ENCODE data around the gene SMYD3. TPM values are rescaled to one million over a fixed set of nuclear protein-coding genes. Genes with fewer than 3 reads are reported as not detected.

SMYD3 gene
- total RNA-seq, 4 donors from 2014 or later = 10.5 to 36.4 (median 22.5) TPM

GRCh38 chr1:245880754-245881403, 626.2 kb downstream of the SMYD3 start:
- Histone ChIP-seq H3K4me1 (no peaks in the 10 kb centered on the region), H3K4me3 (no peak overlapping the region), H3K36me3 (no peaks in the 10 kb centered on the region), H3K27ac (no peak overlapping the region), H3K9me3 (no peaks in the 10 kb centered on the region), H3K27me3 (no peaks in the 10 kb centered on the region)
- no peak for TF ChIP-seq CTCF (IDR thresholded peaks at IDR 0.05)
- TF ChIP-seq POLR2A (IDR thresholded peaks at IDR 0.05) = no peak
- no peak for DNase-seq
- intact Hi-C loops (cut with DNase I; ENCODE audit: low total_unique reads) = no loop called here

GRCh38 chr1:245879091-245879490, 628.0 kb downstream of the SMYD3 start:
- Histone ChIP-seq H3K27ac (no peak overlapping the region), H3K9me3 (no peaks in the 10 kb centered on the region), H3K4me1 (no peaks in the 10 kb centered on the region), H3K27me3 (no peaks in the 10 kb centered on the region), H3K4me3 (no peak overlapping the region), H3K36me3 (no peaks in the 10 kb centered on the region)
- intact Hi-C loops (cut with DNase I; ENCODE audit: low total_unique reads) = no loop called here
- no peak for DNase-seq
- TF ChIP-seq CTCF (IDR thresholded peaks at IDR 0.05) (no peak), POLR2A (IDR thresholded peaks at IDR 0.05) (no peak)

GRCh38 chr1:245878585-245878984, 628.5 kb downstream of the SMYD3 start:
- no peak overlapping the region for H3K4me3 ChIP-seq
- H3K4me1 ChIP-seq = no peaks in the 10 kb centered on the region
- no peaks in the 10 kb centered on the region for H3K36me3 ChIP-seq
- intact Hi-C loops (cut with DNase I; ENCODE audit: low total_unique reads) = no loop called here
- no peaks in the 10 kb centered on the region for H3K9me3 ChIP-seq
- DNase-seq = no peak
- TF ChIP-seq POLR2A (IDR thresholded peaks at IDR 0.05) (no peak), CTCF (IDR thresholded peaks at IDR 0.05) (no peak)
- H3K27ac ChIP-seq = no peak overlapping the region
- H3K27me3 ChIP-seq = no peaks in the 10 kb centered on the region

GRCh38 chr1:245877976-245878375, 629.1 kb downstream of the SMYD3 start:
- intact Hi-C loops (cut with DNase I; ENCODE audit: low total_unique reads) = no loop called here
- Histone ChIP-seq H3K4me1 (no peaks in the 10 kb centered on the region), H3K4me3 (no peak overlapping the region), H3K27ac (no peak overlapping the region), H3K9me3 (no peaks in the 10 kb centered on the region), H3K36me3 (no peaks in the 10 kb centered on the region), H3K27me3 (no peaks in the 10 kb centered on the region)
- TF ChIP-seq POLR2A (IDR thresholded peaks at IDR 0.05) (no peak), CTCF (IDR thresholded peaks at IDR 0.05) (no peak)
- no peak for DNase-seq

GRCh38 chr1:245876586-245876985, 630.5 kb downstream of the SMYD3 start:
- Histone ChIP-seq H3K27ac (no peak overlapping the region), H3K36me3 (no peaks in the 10 kb centered on the region), H3K4me3 (no peak overlapping the region), H3K27me3 (no peaks in the 10 kb centered on the region), H3K9me3 (no peaks in the 10 kb centered on the region), H3K4me1 (no peaks in the 10 kb centered on the region)
- intact Hi-C loops (cut with DNase I; ENCODE audit: low total_unique reads) = no loop called here
- TF ChIP-seq CTCF (IDR thresholded peaks at IDR 0.05) (no peak), POLR2A (IDR thresholded peaks at IDR 0.05) (no peak)
- DNase-seq = no peak
